ENCODE results near the gene FNBP1.

- TF ChIP-seq, protein P1, sequence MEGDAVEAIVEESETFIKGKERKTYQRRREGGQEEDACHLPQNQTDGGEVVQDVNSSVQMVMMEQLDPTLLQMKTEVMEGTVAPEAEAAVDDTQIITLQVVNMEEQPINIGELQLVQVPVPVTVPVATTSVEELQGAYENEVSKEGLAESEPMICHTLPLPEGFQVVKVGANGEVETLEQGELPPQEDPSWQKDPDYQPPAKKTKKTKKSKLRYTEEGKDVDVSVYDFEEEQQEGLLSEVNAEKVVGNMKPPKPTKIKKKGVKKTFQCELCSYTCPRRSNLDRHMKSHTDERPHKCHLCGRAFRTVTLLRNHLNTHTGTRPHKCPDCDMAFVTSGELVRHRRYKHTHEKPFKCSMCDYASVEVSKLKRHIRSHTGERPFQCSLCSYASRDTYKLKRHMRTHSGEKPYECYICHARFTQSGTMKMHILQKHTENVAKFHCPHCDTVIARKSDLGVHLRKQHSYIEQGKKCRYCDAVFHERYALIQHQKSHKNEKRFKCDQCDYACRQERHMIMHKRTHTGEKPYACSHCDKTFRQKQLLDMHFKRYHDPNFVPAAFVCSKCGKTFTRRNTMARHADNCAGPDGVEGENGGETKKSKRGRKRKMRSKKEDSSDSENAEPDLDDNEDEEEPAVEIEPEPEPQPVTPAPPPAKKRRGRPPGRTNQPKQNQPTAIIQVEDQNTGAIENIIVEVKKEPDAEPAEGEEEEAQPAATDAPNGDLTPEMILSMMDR (IDR thresholded peaks at IDR 0.05), result no peak
- no peak for TF ChIP-seq TCF7L2 (IDR thresholded peaks at IDR 0.05; ENCODE audit: low read depth, low read length)
These were observed 11.8 kb upstream of the FNBP1 start for GRCh38 chr9:130054820-130055219.
